ENCODE measurements around the gene WDR86. TPM values are rescaled to one million over a fixed set of nuclear protein-coding genes. Genes with fewer than 3 reads are reported as not detected.

WDR86 gene
- polyA plus RNA-seq, 1 donor (not counting 4 experiments of a cell fraction or from before 2014, with no cell fraction given) = not detected

DNA sequence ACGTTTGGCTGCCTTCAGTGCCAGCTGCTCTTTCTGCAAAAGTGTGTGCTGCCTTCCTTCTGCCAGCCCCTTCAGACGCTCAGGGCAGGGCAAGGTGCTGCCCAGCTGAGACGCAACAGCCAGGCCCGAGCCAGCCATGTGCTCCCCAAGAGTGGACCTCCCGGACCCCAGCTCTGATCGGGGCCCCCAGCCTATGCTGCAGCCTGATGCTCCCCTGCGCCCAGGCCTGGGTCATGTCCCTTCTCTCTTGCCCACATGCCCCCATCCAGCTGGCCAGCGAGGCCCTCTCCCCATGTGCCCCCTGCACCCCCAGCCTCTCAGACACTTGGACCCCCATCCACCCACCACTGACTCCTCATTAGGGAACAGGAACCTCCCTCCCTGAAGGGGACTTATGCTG, 17.8 kb downstream of the WDR86 start:
- H3K27me3 ChIP-seq (ENCODE audit: control insufficient read depth, extremely low read depth, insufficient read depth, low read length) = peaks cover 18% of the 10 kb centered on the region
- TF ChIP-seq EZH2 (IDR thresholded peaks at IDR 0.05; ENCODE audit: low read length) (no peak), CTCF (optimal IDR thresholded peaks at IDR 0.05 in 1 of 3, IDR thresholded peaks at IDR 0.05 in 1 of 3, conservative IDR thresholded peaks at IDR 0.05 in 1 of 3; ENCODE audit: extremely low read depth in 1 of 3, insufficient read depth in 2 of 3, low read length in 3 of 3) (no peak)
- no peak for DNase-seq (ENCODE audit: low read depth, low spot score)
- no peak for FAIRE-seq
- H3K9me3 ChIP-seq (ENCODE audit: control insufficient read depth, low read depth, low read length) = no peaks in the 10 kb centered on the region
- H4K20me1 ChIP-seq (ENCODE audit: control insufficient read depth, extremely low read depth, insufficient read depth, low read length) = no peaks in the 10 kb centered on the region
- H2AFZ ChIP-seq (ENCODE audit: control insufficient read depth, low read length) = no peak overlapping the region
- H3K4me2 ChIP-seq (ENCODE audit: control insufficient read depth, extremely low read depth, insufficient read depth, low read depth, low read length) = no peak overlapping the region
- no peak overlapping the region for H3K4me3 ChIP-seq (ENCODE audit: control insufficient read depth in 2 of 3, extremely low read depth in 1 of 3, insufficient read depth in 2 of 3, low read depth in 1 of 3, low read length in 3 of 3)
- no peak overlapping the region for H3K9ac ChIP-seq (ENCODE audit: control insufficient read depth, extremely low read depth, insufficient read depth, low read length)
- no peaks in the 10 kb centered on the region for H3K79me2 ChIP-seq (ENCODE audit: control insufficient read depth, insufficient read depth, low read length)
- H3K36me3 ChIP-seq (ENCODE audit: control insufficient read depth in 2 of 2, extremely low read depth in 1 of 2, insufficient read depth in 2 of 2, low read length in 2 of 2) = no peaks in the 10 kb centered on the region
- no peaks in the 10 kb centered on the region for H3K9me1 ChIP-seq (ENCODE audit: control insufficient read depth, extremely low read depth, insufficient read depth, low read length)
- H3K27ac ChIP-seq (ENCODE audit: control insufficient read depth, insufficient read depth, low read length) = no peak overlapping the region
- no peaks in the 10 kb centered on the region for H3K4me1 ChIP-seq (ENCODE audit: control insufficient read depth, extremely low read depth, insufficient read depth, low read length)
- dilution Hi-C loops (cut with MboI; ENCODE audit: extremely low pct_ligation_motif_present, low sequenced_read_pairs) = no loop called here

- Histone ChIP-seq H3K9ac (ENCODE audit: control insufficient read depth, extremely low read depth, insufficient read depth, low read length) (no peak overlapping the region), H2AFZ (ENCODE audit: control insufficient read depth, low read length) (no peak overlapping the region), H3K79me2 (ENCODE audit: control insufficient read depth, insufficient read depth, low read length) (no peaks in the 10 kb centered on the region), H3K4me3 (ENCODE audit: control insufficient read depth in 2 of 3, extremely low read depth in 1 of 3, insufficient read depth in 2 of 3, low read depth in 1 of 3, low read length in 3 of 3) (no peak overlapping the region), H4K20me1 (ENCODE audit: control insufficient read depth, extremely low read depth, insufficient read depth, low read length) (no peaks in the 10 kb centered on the region), H3K36me3 (ENCODE audit: control insufficient read depth in 2 of 2, extremely low read depth in 1 of 2, insufficient read depth in 2 of 2, low read length in 2 of 2) (no peaks in the 10 kb centered on the region), H3K27ac (ENCODE audit: control insufficient read depth, insufficient read depth, low read length) (no peak overlapping the region), H3K4me2 (ENCODE audit: control insufficient read depth, extremely low read depth, insufficient read depth, low read depth, low read length) (no peak overlapping the region), H3K9me3 (ENCODE audit: control insufficient read depth, low read depth, low read length) (no peaks in the 10 kb centered on the region), H3K9me1 (ENCODE audit: control insufficient read depth, extremely low read depth, insufficient read depth, low read length) (no peaks in the 10 kb centered on the region), H3K4me1 (ENCODE audit: control insufficient read depth, extremely low read depth, insufficient read depth, low read length) (no peaks in the 10 kb centered on the region), H3K27me3 (ENCODE audit: control insufficient read depth, extremely low read depth, insufficient read depth, low read length) (peaks cover 18% of the 10 kb centered on the region)
- dilution Hi-C loops (cut with MboI; ENCODE audit: extremely low pct_ligation_motif_present, low sequenced_read_pairs) = no loop called here
- TF ChIP-seq EZH2 (IDR thresholded peaks at IDR 0.05; ENCODE audit: low read length) (no peak), CTCF (optimal IDR thresholded peaks at IDR 0.05 in 1 of 3, IDR thresholded peaks at IDR 0.05 in 1 of 3, conservative IDR thresholded peaks at IDR 0.05 in 1 of 3; ENCODE audit: extremely low read depth in 1 of 3, insufficient read depth in 2 of 3, low read length in 3 of 3) (no peak)
- DNase-seq (ENCODE audit: low read depth, low spot score) = no peak
- no peak for FAIRE-seq
These were observed 18.5 kb downstream of the WDR86 start for GRCh38 chr7:151391358-151391730.
